Measurements from ENCODE around the gene MTHFSD. TPM values are rescaled to one million over a fixed set of nuclear protein-coding genes. Genes with fewer than 3 reads are reported as not detected.

The MTHFSD gene
- total RNA-seq, 1 experiment from 2014 or later = 11.9 TPM

DNA sequence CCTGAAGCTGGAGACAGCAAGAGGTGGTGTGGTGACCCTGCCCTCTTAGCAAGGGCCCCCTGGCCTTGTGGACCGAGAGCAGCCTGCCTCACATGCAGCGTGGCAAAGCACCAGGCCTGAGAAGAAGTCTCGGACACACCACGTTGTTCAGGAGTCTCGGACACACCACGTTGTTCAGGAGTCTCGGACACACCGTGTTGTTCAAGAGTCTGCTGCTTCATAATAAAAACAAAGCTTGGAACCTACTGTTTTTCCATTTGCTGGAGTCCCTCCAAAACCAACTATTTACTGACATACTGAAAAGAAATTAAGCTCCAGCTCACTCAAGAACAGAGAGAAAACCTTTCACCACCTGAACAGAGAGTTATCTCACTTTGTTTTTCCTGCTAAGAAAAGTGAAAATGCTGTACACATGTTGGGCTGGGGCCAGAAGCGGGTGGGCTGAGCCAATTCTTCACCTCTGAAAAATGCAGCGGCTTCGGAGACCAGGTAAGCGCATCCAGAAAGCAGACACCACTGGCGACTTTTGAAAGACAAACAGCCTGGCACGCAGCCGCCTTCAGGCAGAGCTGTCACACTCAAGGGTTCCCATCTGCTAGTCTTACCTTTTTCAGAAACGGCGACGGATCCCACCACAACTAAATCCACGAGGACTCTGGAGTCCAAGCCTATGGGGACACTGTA is 8.9 kb downstream of the MTHFSD start:
- H2AFZ ChIP-seq (ENCODE audit: low read length) = no peak overlapping the region
- H3K9me3 ChIP-seq (ENCODE audit: low read length) = no peaks in the 10 kb centered on the region
- H4K20me1 ChIP-seq (ENCODE audit: low read length) = no peaks in the 10 kb centered on the region
- H3K79me2 ChIP-seq (ENCODE audit: low read length) = no peaks in the 10 kb centered on the region
- ChIA-PET POLR2A (ENCODE audit: unreplicated experiment) (interaction anchor here (0.7 kb wide), 1 partner anchor 878 kb away, joined by 4 read pairs; no protein-coding TSS in a partner anchor), CTCF (no interaction called here)
- intact Hi-C loops (cut with micrococcal nuclease) = no loop called here
- TF ChIP-seq EZH2 (IDR thresholded peaks at IDR 0.05; ENCODE audit: low read length, unreplicated experiment) (no peak), EZH2phosphoT487 (IDR thresholded peaks at IDR 0.05; ENCODE audit: borderline replicate concordance, low read length) (no peak)
- TF ChIP-seq, protein P1, sequence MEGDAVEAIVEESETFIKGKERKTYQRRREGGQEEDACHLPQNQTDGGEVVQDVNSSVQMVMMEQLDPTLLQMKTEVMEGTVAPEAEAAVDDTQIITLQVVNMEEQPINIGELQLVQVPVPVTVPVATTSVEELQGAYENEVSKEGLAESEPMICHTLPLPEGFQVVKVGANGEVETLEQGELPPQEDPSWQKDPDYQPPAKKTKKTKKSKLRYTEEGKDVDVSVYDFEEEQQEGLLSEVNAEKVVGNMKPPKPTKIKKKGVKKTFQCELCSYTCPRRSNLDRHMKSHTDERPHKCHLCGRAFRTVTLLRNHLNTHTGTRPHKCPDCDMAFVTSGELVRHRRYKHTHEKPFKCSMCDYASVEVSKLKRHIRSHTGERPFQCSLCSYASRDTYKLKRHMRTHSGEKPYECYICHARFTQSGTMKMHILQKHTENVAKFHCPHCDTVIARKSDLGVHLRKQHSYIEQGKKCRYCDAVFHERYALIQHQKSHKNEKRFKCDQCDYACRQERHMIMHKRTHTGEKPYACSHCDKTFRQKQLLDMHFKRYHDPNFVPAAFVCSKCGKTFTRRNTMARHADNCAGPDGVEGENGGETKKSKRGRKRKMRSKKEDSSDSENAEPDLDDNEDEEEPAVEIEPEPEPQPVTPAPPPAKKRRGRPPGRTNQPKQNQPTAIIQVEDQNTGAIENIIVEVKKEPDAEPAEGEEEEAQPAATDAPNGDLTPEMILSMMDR (conservative IDR thresholded peaks at IDR 0.05; ENCODE audit: low read depth, low read length) = no peak
- no peak overlapping the region for H3K27ac ChIP-seq (ENCODE audit: low read length)
- H3K4me2 ChIP-seq (ENCODE audit: low read length) = no peak overlapping the region
- ATAC-seq (no peak), DNase-seq (no peak)
- no peak overlapping the region for H3K4me3 ChIP-seq (ENCODE audit: low read length)
- no TSS peak for BruUV-seq (replicated peaks)
- no peaks in the 10 kb centered on the region for H3K4me1 ChIP-seq (ENCODE audit: insufficient read depth, low read length)
- no peak overlapping the region for H3K9ac ChIP-seq (ENCODE audit: low read length)
- no peaks in the 10 kb centered on the region for H3K27me3 ChIP-seq (ENCODE audit: low read length)
- H3K36me3 ChIP-seq (ENCODE audit: low read depth, low read length) = no peaks in the 10 kb centered on the region
- no peaks in the 10 kb centered on the region for H3K9me2 ChIP-seq (replicated peaks; ENCODE audit: low read length)
- no peaks in the 10 kb centered on the region for H3F3A ChIP-seq (ENCODE audit: low read length, unreplicated experiment)

DNA sequence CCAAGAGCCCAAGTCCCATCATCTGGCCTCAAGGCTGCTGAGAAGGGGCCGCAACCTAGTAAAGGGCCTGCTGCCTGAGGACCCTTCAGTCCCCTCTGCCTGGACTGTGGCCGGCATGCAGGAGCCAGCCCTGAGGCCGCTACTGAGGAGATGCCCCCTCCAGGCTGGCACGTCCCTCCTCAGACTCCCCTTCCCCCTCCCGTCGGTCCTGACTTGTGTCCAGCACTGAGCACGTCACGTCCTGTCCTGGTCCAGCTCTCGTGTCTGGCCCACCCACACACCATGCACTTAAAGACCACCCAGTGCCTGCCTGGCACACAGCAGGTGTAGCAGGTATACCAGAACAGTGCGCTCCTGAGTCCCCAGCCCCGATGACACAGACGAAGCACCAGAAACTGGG is 9.6 kb downstream of the MTHFSD start:
- Histone ChIP-seq H3K27ac (ENCODE audit: low read length) (no peak overlapping the region), H3K36me3 (ENCODE audit: low read depth, low read length) (peaks cover 5% of the 10 kb centered on the region; the same call in 1 of the 2 replicates), H3K4me1 (ENCODE audit: insufficient read depth, low read length) (no peaks in the 10 kb centered on the region), H3K9me3 (ENCODE audit: low read length) (no peaks in the 10 kb centered on the region), H3K9ac (ENCODE audit: low read length) (no peak overlapping the region), H3K9me2 (replicated peaks; ENCODE audit: low read length) (no peaks in the 10 kb centered on the region), H3K79me2 (ENCODE audit: low read length) (no peaks in the 10 kb centered on the region), H3K27me3 (ENCODE audit: low read length) (no peaks in the 10 kb centered on the region), H3K4me3 (ENCODE audit: low read length) (no peak overlapping the region), H3K4me2 (ENCODE audit: low read length) (no peak overlapping the region), H4K20me1 (ENCODE audit: low read length) (no peaks in the 10 kb centered on the region), H2AFZ (ENCODE audit: low read length) (no peak overlapping the region), H3F3A (ENCODE audit: low read length, unreplicated experiment) (no peaks in the 10 kb centered on the region)
- POLR2A ChIA-PET (ENCODE audit: unreplicated experiment) = no interaction called here
- intact Hi-C loops (cut with micrococcal nuclease) = no loop called here
- CTCF ChIA-PET = no interaction called here
- DNase-seq = no peak
- TF ChIP-seq EZH2 (IDR thresholded peaks at IDR 0.05; ENCODE audit: low read length, unreplicated experiment) = no peak
- TF ChIP-seq, protein P1 (conservative IDR thresholded peaks at IDR 0.05; ENCODE audit: low read depth, low read length) = no peak
- TF ChIP-seq EZH2phosphoT487 (IDR thresholded peaks at IDR 0.05; ENCODE audit: borderline replicate concordance, low read length) = no peak
- ATAC-seq = no peak
- BruUV-seq (replicated peaks) = no TSS peak
